ENCODE data around the gene SST.

SST gene

DNA sequence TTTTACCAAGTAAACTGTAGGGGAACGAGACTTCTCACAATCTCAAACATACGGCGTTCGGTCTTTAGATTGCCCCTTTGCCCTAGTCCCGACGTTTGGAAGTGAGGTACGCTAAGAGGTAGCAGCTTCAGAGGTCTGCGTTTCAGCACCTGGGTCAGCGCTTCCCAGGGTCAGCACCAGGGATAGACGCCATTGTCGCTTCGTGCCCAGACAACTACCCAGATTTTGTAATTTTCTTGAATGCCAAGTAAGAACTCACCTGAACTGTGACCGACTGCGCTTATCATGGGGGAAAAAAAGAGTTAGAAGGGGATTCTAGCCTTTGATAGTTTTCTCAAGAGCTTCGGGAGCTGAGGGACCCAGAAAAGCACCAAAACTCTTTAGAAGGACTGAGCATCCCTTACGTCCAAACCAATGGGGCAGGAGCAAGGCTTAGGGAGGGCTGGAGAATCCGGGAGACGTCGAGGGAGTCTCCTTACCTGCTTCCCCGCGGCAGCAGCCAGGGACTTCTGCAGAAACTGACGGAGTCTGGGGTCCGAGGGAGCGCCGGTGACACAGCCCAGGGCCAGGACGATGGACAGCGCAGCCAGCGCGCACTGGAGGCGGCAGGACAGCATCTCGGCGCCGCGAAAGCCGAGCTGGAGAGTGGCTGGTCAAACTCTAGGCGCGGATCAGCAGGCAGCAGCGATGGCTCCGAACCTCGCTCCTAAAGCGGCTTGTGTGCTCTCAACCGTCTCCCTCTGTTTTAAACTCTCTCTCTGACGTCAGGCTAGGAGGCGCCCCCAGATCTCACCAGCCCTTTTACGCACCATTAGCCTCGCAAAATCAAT is at the start of gene SST:
Gene SST, minus strand, starts transcription at position 720 of the 830 bp plus-strand sequence. Its CDS starts 103 bp downstream, at position 617.
- Mint-ChIP-seq H3K27ac (no peak within 1 kb of the TSS), H3K4me3 (no peak within 1 kb of the TSS), H3K36me3 (no peaks in the 10 kb centered on the region), H3K4me1 (no peaks in the 10 kb centered on the region), H3K27me3 (peaks cover 57% of the 10 kb centered on the region), H3K9me3 (no peaks in the 10 kb centered on the region)

DNA sequence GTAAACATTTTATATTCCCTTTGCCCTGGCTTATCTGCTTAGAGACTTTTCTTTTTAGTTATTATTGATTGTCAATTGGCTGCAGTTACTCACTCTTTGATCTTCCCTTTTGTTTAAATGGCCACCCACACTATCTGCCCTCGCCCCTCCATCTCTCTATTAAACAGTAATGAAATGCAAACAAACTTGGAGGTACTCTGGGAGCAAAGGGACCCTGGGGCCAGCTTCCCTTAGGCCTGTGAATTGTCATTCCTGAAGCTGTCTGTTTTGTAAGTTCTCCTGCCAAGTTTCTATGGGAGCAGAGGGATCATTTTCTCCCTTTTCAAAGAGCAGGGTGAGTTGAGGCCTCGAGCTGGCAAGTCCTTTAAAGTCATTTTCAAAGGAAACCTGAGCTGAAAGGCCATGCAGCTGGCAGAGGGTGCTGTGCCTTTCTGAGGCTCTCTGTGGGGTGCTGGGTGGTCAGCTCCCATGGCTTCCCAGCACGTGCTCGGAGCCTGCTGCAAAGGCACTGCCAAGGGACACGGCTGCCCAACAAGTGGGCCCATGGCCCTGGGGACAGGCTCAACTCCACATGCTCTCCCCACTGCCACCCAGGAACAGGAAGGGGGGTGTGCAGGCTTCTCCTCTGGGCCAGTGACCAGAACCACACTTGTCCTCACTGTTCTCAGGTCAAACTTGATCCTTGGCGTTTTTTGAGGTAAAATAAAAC is 49.6 kb upstream of the SST start:
- Mint-ChIP-seq H3K9me3 (no peaks in the 10 kb centered on the region), H3K27ac (no peak overlapping the region), H3K4me3 (no peak overlapping the region)

DNA sequence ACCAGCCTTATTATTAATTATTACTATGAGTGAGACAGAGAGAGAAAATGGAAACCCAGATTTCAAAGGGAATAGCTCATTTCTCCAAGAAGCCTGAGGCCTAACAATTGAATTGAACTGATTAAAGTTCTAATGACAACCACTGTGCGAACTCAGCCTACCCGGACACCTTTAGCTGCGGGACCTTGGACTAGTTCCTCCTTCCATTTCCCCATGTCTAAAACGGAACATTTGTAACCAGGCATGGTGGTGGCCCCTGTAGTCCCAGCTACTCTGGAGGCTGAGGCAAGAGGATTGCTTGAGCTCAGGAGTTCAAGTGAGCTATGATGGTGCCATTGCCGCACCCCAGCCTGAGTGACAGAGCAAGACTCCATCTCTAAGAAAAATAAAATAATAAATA is 48.6 kb upstream of the SST start:
- Mint-ChIP-seq H3K4me3 (no peak overlapping the region), H3K4me1 (peaks cover 9% of the 10 kb centered on the region), H3K27ac (no peak overlapping the region), H3K36me3 (peaks cover 6% of the 10 kb centered on the region), H3K27me3 (no peaks in the 10 kb centered on the region), H3K9me3 (no peaks in the 10 kb centered on the region)

More for the DNA sequence above, 49.6 kb upstream of the SST start:
- Mint-ChIP-seq H3K27me3 (no peaks in the 10 kb centered on the region), H3K36me3 (peaks cover 12% of the 10 kb centered on the region), H3K4me1 (no peaks in the 10 kb centered on the region)

DNA sequence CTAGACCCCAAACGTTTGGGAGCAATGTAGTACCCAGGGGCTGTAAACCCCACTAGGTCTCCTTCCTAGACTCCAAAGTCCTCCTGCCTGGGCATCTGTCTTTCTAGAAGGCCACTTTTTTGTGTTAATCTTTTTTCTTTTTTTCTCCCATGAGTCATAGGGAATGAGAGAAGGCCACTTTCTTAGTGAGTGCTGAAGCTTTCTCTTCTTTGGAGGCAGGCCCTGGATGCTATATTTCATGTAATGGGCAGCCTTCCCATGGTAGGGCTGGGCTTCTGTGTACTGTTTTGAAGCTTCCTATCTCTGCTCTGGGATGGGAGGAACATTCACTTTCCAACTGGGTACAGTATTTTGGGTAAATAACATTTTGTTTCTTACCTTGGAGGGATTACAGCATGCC is 47.4 kb upstream of the SST start:
- Mint-ChIP-seq H3K27me3 (no peaks in the 10 kb centered on the region), H3K4me1 (peaks cover 15% of the 10 kb centered on the region), H3K4me3 (no peak overlapping the region), H3K9me3 (no peaks in the 10 kb centered on the region), H3K27ac (no peak overlapping the region), H3K36me3 (no peaks in the 10 kb centered on the region)

DNA sequence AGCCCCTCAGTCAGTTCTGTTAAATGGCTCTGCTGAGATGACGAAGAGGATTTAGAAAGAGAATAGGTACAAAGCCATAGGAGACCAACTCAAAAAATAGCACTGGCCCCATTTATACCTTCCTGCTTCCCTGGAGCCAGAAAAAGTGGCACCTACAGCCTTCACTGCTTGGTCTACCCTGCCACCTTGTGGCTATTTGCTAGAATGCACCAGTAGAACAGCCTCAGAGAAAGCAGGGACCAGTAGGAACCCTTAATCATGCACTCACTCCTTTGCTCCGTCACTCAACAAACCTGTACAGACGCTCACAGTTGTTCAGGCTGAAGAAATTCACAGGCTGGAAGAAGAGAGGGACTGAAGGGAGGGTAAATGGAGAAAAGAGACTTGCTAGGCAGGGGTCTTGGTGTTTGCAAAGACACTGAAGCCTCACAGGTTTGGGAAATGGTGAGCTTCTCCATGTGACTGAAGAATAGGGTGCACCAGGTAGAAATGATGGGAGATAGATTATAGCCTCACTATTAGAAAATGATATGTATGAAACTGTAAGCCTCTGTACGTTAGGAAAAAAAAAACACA is 44.3 kb upstream of the SST start:
- Mint-ChIP-seq H3K36me3 (no peaks in the 10 kb centered on the region), H3K4me1 (peaks cover 15% of the 10 kb centered on the region), H3K27ac (no peak overlapping the region), H3K27me3 (no peaks in the 10 kb centered on the region), H3K4me3 (no peak overlapping the region), H3K9me3 (no peaks in the 10 kb centered on the region)

DNA sequence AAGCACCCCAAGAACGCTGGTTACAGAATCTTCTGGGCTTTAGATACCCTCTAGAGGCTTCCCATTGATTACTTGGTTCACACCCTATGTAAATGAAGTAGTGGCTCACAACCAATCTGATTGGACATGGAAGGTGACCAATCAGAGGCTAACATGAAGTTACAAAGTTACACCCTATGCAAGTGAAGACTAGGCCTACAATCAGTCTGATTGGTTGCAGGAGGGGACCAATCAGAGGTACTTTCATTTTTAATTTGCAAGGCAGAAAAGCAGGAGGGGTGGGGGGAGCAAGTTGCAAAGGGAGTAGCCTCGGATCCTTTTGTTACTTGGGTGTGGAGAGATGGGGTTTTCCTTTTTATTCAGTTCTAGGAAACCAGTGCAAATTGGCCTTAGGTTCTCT is 43.3 kb upstream of the SST start:
- Mint-ChIP-seq H3K4me1 (peaks cover 15% of the 10 kb centered on the region), H3K9me3 (no peaks in the 10 kb centered on the region), H3K27ac (no peak overlapping the region), H3K27me3 (no peaks in the 10 kb centered on the region), H3K4me3 (no peak overlapping the region), H3K36me3 (no peaks in the 10 kb centered on the region)

DNA sequence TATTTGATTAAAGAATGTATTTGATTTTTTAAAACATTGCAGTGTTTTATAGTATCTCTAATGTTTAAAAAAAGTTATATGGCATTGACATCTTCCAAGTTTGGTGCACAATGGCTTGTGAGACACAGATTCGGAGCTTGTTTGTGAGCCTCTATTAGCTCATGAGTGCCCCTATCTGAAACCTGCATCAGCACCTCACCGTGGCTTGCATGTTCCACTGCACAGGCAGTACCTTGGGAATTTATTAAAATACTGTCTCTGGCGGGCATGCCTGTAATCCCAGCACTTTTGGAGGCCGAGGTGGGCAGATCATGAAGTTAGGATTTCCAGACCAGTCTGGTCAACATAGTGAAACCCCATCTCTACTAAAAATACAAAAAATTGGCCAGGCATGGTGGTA is 39.0 kb upstream of the SST start:
- H3K9me3 Mint-ChIP-seq, result no peaks in the 10 kb centered on the region

DNA sequence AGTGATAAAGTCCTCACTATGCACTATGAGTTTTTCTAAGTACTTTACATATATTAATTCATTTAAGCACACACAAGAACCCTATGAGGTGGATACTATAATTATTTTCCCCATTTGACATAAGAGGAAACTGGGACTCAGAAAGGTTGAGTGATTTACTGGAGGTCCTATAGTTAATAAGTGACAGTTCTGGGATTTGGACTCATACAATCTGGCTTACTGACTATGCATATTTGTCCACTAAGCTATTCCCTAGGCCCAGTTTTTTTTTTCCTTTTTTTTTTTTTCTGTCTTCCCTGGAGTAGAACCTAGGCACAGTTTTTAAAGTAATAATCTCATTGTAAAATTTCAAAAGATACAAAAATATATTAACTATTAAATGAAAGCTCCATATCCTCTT is 38.5 kb upstream of the SST start:
- Mint-ChIP-seq H3K4me3 (no peak overlapping the region), H3K27ac (no peak overlapping the region), H3K27me3 (no peaks in the 10 kb centered on the region), H3K4me1 (peaks cover 5% of the 10 kb centered on the region), H3K9me3 (no peaks in the 10 kb centered on the region), H3K36me3 (no peaks in the 10 kb centered on the region)

More for the DNA sequence above, 39.0 kb upstream of the SST start:
- no peaks in the 10 kb centered on the region for H3K27me3 Mint-ChIP-seq
- H3K4me3 Mint-ChIP-seq, result no peak overlapping the region
- no peak overlapping the region for H3K27ac Mint-ChIP-seq
- peaks cover 9% of the 10 kb centered on the region for H3K4me1 Mint-ChIP-seq
- no peaks in the 10 kb centered on the region for H3K36me3 Mint-ChIP-seq

DNA sequence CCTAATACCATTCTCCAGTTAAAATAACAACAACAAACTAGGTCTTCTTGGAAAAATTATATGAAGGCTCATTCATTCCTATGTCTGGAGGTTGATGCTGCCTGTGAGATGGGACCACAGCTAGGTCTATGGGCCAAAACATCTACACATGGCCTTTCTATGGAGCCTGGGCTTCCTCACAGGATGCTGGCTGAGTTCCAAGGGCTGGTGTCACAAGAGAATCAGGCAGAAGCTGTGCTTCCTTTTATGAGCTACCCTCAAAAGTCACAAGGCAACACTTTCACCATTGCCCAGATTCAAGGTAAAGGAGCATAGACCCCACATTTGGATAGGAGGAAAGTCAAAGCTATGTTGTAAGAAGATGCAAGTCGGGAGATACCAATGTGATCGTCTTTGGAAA is 36.8 kb upstream of the SST start:
- Mint-ChIP-seq H3K27ac (no peak overlapping the region), H3K36me3 (no peaks in the 10 kb centered on the region), H3K4me3 (no peak overlapping the region), H3K9me3 (no peaks in the 10 kb centered on the region), H3K27me3 (no peaks in the 10 kb centered on the region), H3K4me1 (no peaks in the 10 kb centered on the region)

DNA sequence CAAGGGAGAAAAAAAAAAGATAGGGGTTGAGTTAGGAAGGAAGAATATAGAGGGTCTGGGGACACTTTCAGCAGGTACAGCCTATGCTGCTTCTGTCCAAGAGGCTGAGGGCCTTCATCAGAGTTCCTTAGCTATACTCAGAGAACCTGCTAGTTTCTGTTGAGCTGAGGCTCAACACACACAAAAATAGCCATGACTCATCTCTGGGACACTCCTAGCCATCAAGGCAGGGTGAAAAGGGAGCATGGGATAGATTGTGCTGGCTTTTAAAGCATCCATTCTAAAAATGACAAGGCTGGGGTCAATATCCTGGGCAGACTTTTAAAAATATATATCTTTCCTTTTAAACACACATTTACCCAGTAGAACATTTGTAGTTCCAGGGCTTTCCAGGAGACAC is 35.0 kb upstream of the SST start:
- Mint-ChIP-seq H3K36me3 (no peaks in the 10 kb centered on the region), H3K4me3 (no peak overlapping the region), H3K4me1 (no peaks in the 10 kb centered on the region), H3K27me3 (no peaks in the 10 kb centered on the region), H3K9me3 (no peaks in the 10 kb centered on the region), H3K27ac (no peak overlapping the region)

DNA sequence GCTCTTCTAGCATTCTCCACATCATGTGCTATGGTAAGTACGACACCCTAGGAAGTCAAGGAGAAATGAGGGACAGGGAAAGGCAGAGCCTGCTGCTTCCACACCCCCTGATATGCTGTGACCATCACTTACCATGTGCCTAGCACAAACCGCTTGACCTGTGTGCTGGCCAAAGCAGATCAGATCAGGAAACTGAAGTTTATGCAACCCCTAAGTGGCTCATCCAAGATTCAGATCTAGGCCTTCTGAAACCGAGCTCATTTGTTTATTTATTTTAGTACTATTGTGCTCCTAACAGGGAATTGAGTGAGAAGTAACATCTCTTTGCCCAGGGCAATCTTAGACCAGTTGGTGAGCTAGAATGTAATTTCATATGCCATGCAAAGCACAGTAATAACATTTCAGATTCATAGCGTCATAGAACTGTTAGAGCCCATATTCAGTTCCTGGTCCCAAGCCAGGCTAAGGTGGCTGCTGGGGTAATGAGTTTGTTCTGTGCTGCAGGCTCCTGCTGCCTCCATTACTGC is 32.4 kb upstream of the SST start, which contains the start of gene RTP2:
Gene RTP2, minus strand, starts transcription at position 51 of the 527 bp plus-strand sequence. CDS start 429 bp downstream, outside the sequence.
- no peaks in the 10 kb centered on the region for H3K27me3 Mint-ChIP-seq
- H3K9me3 Mint-ChIP-seq, result no peaks in the 10 kb centered on the region
- H3K4me1 Mint-ChIP-seq, result no peaks in the 10 kb centered on the region
- no peak within 1 kb of the TSS for H3K27ac Mint-ChIP-seq
- H3K4me3 Mint-ChIP-seq, result no peak within 1 kb of the TSS
- H3K36me3 Mint-ChIP-seq, result no peaks in the 10 kb centered on the region

DNA sequence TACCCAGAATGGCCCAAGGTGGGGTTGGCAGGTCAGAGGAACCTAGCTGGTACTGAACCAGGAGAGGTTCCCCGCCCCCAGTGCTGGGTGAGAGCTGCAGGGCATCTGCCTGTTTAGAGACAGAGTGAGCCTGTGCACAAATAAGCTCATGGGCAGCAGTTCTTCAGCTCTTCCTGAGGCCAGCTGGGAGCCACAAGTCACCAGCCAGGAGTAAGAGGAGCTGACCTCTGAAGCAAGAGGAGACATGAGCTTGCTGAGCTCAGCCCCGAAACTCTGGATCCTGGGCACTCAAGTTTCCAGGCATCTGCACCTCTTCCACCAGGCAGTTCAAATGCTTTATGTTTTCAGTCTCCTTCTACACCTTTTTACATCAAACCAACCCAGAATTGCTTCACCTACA is 30.1 kb upstream of the SST start:
- no peaks in the 10 kb centered on the region for H3K9me3 Mint-ChIP-seq

DNA sequence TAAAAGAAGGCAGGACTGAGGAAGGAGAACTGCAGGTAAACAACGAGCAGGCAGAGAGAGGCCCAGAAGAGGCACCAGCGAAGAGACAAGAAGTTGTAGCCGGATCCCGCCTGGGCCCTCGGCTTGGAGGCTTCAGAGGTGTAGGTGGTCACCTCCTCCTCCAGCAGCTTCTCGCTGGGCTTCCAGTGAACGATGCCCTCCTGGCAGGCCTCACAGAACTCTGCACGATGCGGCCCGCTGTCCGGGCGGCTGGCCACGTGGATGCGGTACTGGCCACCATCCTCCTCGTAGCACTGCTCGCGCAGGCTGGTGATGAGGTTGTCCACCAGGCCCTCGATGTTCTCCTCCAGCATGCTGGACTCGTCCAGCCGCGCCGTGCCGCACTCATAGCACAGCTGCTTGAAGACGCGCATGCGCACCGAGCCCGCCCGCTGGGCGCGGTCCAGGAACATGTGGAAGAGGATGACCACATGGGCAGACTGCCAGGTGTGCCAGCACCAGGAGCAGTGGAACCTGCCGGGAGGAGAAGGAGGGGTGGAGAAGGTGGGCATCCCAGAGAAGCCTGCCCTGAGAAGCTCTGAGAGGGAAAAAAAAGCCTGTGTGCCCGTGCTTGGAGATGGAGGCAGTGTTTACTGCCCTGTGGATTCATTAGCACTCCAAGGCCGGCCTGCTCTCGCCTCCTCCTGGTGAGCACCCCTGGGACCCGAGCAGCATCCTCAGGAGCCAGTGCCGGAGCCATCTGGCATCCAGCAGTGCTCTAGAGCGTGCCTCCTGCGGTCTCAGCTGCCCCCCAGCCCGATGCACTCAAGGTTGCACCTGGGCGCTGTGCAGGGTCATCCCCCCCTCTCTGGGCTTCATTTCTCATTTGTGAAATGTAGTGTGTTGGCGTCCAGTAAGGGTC is 28.6 kb upstream of the SST start:
- Mint-ChIP-seq H3K4me3 (no peak overlapping the region), H3K27ac (no peak overlapping the region), H3K4me1 (no peaks in the 10 kb centered on the region), H3K27me3 (no peaks in the 10 kb centered on the region), H3K9me3 (no peaks in the 10 kb centered on the region), H3K36me3 (no peaks in the 10 kb centered on the region)

More for the DNA sequence above, 30.1 kb upstream of the SST start:
- Mint-ChIP-seq H3K4me3 (no peak overlapping the region), H3K4me1 (no peaks in the 10 kb centered on the region), H3K27me3 (no peaks in the 10 kb centered on the region), H3K36me3 (no peaks in the 10 kb centered on the region), H3K27ac (no peak overlapping the region)

DNA sequence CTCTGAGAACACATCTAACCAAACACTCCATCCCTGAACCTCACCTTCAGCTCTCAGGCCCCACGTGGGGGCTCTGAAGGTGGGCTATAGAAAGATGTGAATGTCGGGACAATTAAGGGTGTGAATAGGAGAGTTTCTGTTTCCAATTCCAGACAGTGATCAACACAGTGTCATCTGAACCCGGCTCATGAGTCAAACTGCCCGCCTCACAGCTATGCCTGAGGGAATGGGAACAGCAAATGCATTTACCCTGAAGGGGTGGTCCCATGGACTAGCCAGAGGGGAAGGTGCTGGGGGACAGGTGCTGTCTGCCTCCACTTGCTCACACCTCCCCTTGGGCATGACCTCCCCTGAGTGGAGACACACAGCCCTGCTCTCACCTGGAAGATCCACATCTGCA is 25.8 kb upstream of the SST start:
- no peak overlapping the region for H3K4me3 Mint-ChIP-seq
- H3K36me3 Mint-ChIP-seq, result no peaks in the 10 kb centered on the region
- H3K27ac Mint-ChIP-seq, result no peak overlapping the region
- H3K9me3 Mint-ChIP-seq, result no peaks in the 10 kb centered on the region
- H3K27me3 Mint-ChIP-seq, result peaks cover 1% of the 10 kb centered on the region
- no peaks in the 10 kb centered on the region for H3K4me1 Mint-ChIP-seq

DNA sequence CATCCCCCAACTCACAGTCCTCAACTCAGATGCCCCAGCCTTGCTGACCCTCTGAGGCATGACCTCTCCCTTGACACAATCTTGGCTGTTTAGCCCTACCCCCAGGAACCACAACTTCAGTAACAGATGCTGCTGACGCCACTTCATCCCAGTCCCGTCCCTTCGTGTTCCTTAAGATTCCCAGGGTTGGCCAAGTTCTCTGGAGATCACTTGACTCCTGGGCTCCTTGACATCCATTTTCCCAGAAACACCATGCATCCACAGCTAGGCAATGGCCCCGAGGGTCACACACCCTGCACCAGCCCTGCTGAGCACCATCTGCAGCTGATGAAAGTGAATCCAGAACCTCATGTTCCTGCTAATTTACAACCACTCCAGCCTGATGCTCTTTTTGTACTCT is 25.3 kb upstream of the SST start:
- no peaks in the 10 kb centered on the region for H3K4me1 Mint-ChIP-seq
- H3K9me3 Mint-ChIP-seq, result no peaks in the 10 kb centered on the region
- no peaks in the 10 kb centered on the region for H3K36me3 Mint-ChIP-seq
- H3K4me3 Mint-ChIP-seq, result no peak overlapping the region
- H3K27me3 Mint-ChIP-seq, result peaks cover 1% of the 10 kb centered on the region
- H3K27ac Mint-ChIP-seq, result no peak overlapping the region
